ENCODE results near the gene RHOB. TPM values are rescaled to one million over a fixed set of nuclear protein-coding genes. Genes with fewer than 3 reads are reported as not detected.

Gene RHOB
- total RNA-seq, 1 donor from 2014 or later: 2,158 TPM

- peak; percentile 71 for DNase-seq
These were observed 8.3 kb upstream of the RHOB start for GRCh38 chr2:20438334-20439192.

DNA sequence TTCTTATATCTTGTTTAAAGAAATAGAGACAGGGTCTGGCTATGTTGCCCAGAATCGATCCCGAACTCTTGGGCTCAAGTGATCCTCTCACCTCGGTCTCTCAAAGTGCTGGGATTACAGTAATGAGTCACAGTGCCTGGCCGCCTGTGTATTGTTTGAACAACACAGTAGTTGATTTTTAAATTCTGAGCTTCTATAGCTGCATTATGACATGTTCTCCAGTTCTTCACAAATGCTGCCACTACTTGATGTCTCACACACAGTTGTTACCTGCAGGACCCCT lies 7.7 kb upstream of the RHOB start:
- DNase-seq: peak; percentile 67

GRCh38 chr2:20439503-20439902 lies 7.4 kb upstream of the RHOB start:
- no peak for DNase-seq

- DNase-seq: no peak
These were observed 6.8 kb upstream of the RHOB start for GRCh38 chr2:20440001-20440560.

- DNase-seq: peak; percentile 81
These were observed 3.5 kb upstream of the RHOB start for GRCh38 chr2:20443276-20443920.

- peak; percentile 86 for DNase-seq
These were observed 2.5 kb upstream of the RHOB start for GRCh38 chr2:20444101-20444992.

DNA sequence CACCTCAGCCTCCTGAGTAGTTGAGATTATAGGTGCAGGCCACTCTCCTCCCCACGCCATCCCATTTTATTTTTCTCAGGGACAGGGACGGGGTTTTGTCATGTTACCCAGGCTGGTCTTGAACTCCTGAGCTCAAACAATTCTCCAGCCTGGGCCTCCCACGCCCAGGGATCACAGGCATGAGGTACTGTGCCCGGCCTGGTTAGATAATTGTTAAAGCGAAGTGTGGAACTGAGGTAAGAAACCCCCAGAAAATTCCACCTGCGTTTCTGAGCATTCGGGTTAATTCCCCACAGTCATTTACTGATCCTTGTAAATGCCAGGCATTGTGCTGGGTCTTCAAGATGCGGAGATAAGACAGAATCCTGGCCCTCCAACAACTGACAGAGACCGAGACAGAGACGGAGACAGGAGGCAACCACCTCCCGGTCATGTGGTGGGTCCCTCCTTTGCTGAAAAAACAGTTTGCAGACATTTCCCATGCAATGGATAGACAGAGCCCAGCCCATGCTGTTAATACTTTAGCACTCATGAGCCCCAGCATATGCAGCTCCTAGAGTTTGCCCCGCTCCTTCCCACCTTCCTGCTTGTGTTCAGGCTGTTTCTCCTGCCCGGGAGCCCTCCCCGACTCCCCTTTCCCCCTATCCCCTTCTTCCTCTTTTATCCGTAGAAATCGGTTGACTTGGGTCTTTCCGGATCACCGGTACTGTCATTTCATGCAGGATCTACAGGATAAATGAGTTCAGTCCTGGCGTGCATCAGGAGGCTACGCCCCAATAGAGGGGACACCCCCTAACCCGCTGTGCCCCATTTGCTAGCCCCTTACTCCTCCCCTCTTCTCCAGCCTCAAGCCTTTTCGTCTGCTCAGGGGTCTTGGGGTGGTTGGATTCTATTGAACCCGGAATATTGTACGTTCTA lies 1.6 kb upstream of the RHOB start:
- DNase-seq: no peak

DNA sequence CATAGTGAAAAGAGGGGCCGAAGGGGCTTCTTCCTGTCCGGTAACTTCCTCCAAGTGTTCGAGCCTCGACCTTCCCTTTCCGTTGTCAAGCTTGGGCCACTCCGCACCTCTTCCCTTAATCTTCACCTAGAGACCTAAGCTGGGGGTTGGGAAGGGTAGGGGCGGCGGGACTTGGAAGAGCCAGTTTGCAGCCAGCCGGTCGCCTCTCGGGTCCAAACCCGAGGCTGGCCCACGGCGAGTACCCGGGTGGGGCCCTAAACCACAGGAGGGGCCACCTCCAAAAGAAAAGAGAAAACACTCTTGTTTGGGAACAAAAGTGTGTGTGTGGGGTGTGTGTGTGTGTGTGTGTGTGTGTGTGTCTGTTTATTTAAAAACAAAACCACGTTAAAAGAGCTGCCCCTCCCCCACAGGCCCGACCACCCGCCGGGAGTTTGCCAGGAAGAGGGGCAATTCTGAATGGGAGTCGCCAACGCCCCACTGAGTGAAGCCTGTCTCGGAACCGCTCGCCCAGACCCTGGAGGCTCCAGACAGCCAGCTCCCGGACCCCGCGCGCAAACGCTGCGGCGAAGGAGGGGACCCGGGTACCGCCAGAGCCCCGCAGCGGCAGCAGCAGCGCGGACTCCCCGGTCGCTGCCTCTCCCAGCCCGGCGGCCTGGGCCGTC lies 488 bp upstream of the RHOB start:
- DNase-seq: peak; percentile 46

DNA sequence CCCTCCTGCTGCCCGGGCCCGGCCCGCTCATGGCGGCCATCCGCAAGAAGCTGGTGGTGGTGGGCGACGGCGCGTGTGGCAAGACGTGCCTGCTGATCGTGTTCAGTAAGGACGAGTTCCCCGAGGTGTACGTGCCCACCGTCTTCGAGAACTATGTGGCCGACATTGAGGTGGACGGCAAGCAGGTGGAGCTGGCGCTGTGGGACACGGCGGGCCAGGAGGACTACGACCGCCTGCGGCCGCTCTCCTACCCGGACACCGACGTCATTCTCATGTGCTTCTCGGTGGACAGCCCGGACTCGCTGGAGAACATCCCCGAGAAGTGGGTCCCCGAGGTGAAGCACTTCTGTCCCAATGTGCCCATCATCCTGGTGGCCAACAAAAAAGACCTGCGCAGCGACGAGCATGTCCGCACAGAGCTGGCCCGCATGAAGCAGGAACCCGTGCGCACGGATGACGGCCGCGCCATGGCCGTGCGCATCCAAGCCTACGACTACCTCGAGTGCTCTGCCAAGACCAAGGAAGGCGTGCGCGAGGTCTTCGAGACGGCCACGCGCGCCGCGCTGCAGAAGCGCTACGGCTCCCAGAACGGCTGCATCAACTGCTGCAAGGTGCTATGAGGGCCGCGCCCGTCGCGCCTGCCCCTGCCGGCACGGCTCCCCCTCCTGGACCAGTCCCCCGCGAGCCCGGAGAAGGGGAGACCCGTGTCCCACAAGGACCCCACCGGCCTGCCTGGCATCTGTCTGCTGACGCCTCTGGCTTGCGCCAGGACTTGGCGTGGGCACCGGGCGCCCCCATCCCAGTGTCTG lies 767 bp downstream of the RHOB start:
- peak; percentile 62 for DNase-seq

DNA sequence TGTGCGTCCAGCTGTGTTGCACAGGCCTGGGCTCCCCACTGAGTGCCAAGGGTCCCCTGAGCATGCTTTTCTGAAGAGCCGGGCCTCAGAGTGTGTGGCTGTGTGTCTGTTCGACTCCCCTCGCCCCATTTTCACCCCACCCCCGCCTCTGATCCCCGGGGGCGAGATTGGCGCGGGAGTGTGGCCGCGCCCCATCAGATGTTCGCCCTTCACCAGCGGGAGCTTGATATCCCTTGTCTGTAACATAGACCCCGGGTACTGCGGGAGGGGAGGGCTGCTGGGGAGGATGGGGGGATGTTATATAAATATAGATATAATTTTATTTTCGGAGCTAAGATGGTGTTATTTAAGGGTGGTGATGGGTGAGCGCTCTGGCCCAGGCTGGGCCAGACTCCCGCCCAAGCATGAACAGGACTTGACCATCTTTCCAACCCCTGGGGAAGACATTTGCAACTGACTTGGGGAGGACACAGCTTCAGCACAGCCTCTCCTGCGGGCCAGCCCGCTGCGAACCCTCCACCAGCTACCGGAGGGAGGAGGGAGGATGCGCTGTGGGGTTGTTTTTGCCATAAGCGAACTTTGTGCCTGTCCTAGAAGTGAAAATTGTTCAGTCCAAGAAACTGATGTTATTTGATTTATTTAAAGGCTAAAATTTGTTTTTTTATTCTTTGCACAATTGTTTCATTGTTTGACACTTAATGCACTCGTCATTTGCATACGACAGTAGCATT lies 1.5 kb downstream of the RHOB start:
- peak; percentile 38 for DNase-seq

GRCh38 chr2:20448977-20449306 lies 2.1 kb downstream of the RHOB start:
- DNase-seq: no peak

GRCh38 chr2:20449501-20450200 lies 2.8 kb downstream of the RHOB start:
- peak; percentile 58 for DNase-seq

DNA sequence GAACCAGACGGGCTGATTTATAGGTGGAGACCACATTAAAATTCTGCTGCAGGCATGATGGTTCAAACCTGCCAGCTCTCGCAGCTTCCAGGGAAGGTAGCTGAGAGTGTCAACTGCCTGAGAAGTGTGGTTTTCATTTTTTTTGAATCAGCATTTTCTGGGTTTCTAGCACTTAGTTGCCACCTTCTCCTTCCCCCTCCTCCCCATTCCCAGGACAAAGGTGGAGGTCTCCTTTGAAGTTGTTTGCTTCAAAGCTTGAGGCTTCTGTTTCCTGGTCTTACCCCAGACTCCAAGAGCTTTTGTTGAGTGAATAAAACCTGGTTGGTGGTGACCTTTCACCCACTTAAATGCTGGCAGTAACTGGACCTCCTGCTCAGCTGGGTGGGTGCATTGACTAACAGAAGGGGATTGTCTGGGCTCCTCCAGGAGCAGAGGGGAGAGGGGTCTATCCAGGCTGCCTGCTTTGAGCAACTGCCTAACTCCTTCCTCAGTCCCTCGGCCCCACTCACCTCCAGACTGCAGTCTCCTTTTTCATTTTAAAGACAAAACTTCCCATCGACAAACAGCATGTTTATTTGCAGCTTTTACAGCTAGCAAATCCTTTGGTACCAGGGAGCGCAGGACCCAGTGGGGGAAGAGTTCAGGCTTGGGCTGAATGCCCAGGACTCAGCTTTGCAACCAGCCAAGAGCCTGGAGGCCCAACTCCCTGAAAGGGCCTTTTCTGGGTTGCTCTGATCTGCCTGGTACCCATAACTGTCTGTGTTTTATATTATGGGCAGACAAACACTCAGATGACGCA lies 3.5 kb downstream of the RHOB start:
- DNase-seq: peak; percentile 90

- no peak for DNase-seq
These were observed 4.1 kb downstream of the RHOB start for GRCh38 chr2:20451000-20451290.

GRCh38 chr2:20451341-20451740 lies 4.5 kb downstream of the RHOB start:
- DNase-seq: peak; percentile 68

GRCh38 chr2:20451761-20452499 lies 5.1 kb downstream of the RHOB start:
- peak; percentile 42 for DNase-seq

DNA sequence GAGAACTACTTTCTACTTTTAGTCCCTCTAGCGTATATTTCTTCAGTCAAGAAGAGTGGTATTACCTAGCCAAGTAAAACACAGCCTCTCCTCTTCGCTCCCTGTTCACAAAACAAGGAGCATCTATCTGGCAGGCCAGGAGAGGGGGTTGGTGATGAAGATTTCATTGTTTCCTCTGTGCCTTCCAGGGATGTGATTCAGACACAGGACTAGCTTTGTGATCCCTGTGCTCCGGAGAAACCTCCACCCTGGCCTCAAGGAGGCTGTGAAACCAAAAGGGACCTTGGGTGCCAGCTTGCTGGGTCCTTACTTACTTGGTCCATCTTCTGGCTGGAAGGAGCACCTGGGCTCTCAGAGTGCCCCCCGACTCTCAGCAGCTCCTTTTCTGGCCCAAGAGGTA lies 5.7 kb downstream of the RHOB start:
- peak; percentile 84 for DNase-seq

DNA sequence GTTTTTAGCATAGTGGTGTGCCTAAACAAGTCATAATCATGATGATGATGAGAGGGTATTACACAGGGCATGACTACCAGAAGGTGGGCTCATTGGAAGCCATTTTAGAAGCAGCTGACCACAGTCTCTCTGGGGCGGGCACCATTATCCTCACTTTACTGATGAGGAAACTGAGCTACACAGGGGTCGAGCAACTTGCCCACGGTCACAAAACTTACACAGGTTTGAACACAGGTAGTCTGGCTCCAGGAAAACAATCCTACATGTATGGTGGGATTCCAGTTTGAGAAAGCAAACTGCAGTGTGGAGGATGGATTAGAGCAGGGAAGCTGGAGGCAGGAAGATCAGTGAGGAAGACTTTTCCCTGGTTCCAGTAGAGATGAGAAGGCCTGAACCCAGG lies 6.2 kb downstream of the RHOB start:
- DNase-seq: no peak
